ENCODE measurements around the gene APBA2.
A peak's percentile ranks its signal among the peaks of the same experiment; 100 is the strongest.

The APBA2 gene

DNA sequence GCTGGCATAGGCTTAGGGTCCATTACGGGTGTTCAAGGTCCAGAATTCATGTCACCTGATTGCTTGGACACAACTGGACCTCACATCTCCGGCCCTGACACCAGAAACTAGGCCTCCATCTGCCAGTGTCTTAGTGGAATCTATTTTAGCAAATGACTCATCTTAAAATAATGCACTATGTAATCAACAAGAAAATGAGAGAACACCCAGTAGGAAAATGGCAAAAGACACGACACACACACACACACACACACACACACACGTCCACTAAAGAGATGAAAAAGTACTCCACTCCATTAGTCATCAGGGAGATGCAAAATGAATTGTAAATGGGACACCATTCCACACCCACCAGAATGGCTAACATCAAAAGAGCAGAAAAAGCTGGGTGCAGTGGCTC is 11.2 kb downstream of the APBA2 start:
- DNase-seq (ENCODE audit: low read depth): no peak

DNA sequence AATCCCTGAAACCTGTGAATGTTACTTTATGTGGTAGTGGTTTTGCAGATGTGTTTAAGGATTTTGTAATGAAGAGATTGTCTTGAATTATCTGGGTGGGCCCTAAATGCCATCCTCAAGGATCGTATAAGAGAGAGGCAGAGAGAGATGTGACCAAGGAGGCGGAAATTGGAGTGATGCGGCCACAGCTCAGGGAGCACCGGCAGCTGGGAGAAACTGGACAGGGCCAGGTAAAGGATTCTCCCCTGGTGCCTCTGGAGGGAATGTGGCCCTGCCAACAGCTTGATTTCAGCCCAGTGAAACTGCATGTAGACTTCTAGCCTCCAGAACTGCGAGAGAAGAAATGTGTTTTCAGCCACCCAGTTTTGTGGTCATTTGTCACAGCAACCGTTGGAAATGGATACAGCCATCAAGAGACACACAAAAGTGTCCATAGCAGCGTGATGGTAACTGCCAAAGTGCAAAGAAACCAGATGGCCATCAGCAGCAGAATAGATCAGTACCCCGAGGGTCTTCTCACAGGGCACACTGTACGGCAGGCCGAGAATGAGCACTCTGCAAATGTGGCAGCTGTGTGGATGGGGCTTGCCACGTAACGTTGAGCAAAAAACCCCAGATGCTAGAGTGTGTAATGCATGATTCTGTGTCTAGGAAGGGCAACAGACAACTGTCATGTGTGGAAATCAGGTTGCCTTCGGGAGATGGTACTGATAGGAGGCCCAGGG is 12.2 kb downstream of the APBA2 start:
- no peak for DNase-seq (ENCODE audit: low read depth)

DNA sequence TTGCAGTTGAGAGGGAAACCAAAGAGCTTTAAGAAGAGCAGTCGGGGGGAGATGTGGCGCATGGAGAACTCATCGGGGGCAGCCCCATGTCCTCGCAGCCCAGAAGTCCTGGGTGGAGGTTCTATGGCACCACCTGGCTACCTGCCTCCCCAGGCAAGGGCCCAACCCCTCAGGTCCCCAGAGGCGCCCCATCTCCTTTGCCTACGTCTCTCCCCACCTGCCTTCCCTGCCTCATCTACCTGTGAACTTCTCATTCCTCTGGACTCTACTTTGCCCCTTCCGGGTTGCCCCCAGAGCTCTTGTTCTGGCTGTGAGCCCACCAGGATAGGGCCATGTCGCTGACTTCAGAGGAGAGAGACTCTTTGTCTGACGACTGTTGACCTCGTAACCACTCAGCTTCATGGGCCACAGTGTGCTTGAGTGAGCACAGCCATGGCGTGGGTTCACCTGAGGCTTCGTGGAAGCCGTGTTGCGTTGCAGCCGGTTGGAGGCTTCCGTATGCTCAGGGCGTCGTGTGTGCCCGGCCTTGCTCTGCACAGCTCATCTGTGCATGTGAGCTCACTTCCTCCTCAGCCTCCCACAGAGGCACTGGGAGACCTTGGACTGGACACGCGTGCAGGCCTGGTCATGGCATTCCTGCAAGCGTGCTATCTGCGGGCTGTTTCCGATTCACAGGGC is 13.4 kb downstream of the APBA2 start:
- DNase-seq (ENCODE audit: low read depth): no peak

GRCh38 chr15:28900041-28900891 is 14.5 kb downstream of the APBA2 start:
- DNase-seq (ENCODE audit: low read depth): no peak

- no peak for DNase-seq (ENCODE audit: low read depth)
Observed at GRCh38 chr15:28900892-28901586, 15.3 kb downstream of the APBA2 start.

- DNase-seq (ENCODE audit: low read depth): no peak
Observed at GRCh38 chr15:28901587-28901980, 15.8 kb downstream of the APBA2 start.

DNA sequence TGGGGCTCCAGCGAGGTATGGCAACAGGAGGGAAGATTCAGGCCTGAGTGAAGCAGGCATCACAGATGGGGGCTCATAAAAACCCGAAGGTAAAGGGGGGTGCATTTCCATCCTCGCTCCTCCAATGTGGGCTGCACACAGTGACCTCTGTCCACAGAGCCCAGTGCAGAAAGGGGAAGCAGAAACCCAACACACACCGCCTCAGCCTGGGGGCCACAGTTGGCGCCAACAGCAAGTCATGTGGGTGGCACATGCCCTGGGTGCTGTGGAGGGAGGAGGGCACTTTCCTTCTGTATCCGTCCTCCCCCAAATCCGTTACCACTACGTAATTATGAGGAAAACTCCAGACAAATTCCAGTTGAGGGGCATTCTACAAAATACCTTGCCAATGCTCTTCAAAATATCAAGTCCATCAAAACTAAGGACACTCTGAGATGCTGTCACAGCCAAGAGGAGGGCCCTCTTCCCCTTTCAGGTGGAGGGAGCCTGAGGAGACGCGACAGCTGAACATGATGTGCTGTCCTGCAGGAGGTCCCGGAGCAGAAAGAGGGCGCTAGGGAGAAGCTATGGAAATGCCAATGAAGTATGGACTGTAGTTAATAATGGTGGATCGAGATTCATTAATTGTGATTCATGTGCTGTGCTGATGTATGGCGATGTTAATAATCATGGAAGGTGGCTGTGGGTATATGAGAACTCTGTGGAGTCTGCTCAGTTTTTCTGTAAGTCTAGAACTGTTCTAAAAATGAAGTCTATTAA is 16.4 kb downstream of the APBA2 start:
- DNase-seq (ENCODE audit: low read depth): no peak

DNA sequence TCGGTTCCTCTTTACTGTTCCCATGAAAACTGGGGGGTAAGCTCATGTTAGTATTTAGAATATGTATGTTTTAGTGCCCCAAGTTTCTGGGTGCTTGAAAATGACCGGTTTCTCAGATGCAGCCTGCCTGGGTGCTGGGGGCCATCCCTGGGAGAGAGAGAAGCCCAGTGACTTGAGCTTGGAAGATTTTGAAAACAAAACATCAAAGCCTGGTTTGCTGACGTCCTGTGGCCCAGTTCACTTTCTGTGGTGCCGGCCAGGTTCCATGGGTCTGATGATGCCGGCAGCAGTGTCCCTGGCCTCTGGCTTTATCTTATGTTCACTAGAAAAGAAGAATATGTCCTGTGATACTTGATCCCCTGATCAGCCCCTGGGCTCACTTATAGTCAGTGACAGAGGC is 17.1 kb downstream of the APBA2 start:
- DNase-seq (ENCODE audit: low read depth): no peak

DNA sequence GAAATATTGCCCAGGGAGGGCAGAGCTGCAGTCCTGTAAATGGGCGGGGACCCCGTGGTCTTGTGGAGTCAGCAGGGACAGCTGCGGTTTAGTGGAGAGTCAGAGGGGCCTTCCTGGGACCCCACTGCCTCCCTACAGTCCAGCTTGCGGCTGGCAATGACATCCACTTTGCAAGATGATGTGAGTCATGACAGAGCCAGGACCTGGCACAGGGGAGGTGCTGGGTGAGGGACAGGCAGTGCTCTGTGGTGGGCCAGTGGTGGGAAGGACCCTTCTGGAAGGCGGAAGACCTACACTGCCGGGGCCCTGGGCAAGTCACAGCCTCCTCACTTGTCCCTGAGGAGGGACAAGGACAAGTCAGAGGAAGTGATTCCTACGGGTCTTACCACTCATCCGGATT is 17.8 kb downstream of the APBA2 start:
- DNase-seq (ENCODE audit: low read depth): no peak

GRCh38 chr15:28904003-28904402 is 18.2 kb downstream of the APBA2 start:
- no peak for DNase-seq (ENCODE audit: low read depth)

GRCh38 chr15:28904541-28905315 is 19.0 kb downstream of the APBA2 start:
- peak; percentile 68 for DNase-seq (ENCODE audit: low read depth)

GRCh38 chr15:28907338-28907960 is 21.7 kb downstream of the APBA2 start:
- no peak for DNase-seq (ENCODE audit: low read depth)

DNA sequence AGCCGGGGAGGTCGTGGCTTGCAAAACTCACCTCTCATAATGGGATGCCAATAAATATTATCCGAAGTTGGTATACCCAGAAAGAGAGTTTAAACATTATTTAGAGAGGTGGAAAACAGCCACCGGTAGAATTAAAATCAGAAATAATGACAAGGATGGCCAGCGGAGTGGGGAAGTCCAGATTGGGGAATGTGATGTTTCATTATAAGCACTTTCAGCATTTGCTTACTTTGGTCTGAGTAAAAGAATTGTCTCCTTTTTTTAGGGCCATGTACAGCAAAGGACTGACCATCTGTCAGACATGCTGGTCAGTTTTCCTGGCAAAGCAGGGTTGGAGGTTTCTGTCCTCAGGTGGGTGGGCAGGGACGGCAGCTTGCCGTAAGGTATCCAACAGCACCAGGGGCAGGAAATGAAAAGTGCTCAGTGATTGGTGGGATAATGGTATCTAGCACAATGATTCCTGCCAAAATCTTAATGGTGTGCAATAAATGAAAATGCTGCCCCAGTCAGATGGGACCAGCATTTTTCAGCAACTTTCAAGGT is 24.3 kb downstream of the APBA2 start:
- DNase-seq (ENCODE audit: low read depth): no peak

DNA sequence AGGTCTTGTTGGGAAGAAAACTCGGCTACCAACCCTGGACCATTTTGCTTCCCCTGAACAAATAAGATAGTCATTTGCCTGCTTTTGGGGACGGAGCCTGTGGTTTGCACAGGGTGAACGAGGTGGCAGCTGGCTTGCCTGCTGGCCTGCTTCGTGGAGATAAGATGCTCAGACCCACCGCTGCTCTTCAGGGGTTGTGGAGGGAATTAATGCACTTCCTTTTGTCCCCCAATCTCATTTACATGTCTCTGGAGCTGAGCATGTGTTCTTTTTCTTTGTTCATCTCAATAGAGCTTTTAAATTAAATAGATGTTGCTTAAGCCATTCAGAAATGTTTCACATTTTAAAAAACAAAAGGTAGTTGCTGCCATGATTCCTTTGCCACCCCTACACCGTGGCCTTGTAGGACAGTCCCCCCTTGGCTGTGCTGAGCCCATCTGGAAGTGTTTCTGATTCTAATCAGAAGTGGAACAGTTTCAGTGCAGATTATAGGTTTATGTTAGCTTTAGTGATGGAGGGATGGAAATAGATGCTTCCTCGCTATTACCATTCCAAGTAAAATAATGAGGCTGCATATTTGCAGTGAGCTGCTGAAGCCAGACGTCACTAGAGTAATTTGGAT is 25.6 kb downstream of the APBA2 start:
- peak; percentile 85 for DNase-seq (ENCODE audit: low read depth)

DNA sequence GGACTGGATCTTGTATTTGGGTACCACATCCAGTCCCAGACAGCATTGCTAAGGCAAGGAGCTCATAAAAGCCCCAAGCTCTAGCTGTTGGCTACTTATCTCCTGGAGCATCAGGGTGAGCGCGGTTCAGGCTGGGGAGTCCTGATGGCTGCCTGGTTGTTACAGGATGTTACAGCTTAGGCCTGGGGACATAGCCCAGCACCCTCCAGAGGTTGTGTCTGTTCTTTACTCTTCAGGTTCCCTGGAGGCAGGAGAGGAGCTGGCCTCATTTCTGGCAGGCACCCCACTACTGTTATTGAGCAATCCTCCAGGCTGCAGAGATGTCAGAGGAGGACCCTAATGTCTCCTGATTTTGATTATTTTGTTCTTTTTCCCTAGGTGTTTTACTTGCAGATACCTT is 26.6 kb downstream of the APBA2 start:
- no peak for DNase-seq (ENCODE audit: low read depth)

DNA sequence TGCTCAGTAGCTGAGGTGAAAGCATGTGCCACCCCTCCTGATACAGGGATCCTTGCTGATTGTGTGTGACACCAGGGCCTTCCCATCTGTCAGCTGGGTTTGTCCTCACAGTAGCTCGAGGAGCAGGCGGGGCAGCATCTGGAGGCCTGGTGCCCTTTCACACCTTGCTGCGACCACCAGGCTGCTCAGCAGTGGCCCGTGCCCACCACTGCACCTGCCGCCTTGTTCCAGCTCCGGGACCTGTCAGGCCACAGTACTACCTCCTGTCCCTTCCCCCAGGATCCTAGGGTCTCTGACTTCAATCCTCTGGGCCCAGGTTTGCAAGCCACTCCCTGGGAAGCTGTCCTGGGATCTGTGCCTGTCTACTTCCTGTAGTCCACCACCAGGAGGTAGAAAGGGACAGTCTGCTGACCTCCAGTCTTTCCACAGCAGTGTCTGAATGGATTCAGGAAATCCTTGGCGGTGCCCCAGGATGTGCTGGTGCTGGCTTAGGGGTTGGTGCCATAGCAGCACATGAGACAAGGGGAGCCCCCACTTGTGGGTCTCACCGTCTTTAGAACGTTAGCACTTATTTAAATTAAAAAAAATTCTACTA is 27.5 kb downstream of the APBA2 start:
- no peak for DNase-seq (ENCODE audit: low read depth)

- DNase-seq (ENCODE audit: low read depth): no peak
Observed at GRCh38 chr15:28914046-28914445, 28.3 kb downstream of the APBA2 start.

- DNase-seq (ENCODE audit: low read depth): no peak
Observed at GRCh38 chr15:28914483-28915023, 28.8 kb downstream of the APBA2 start.
